Mesendoderm (in vitro differentiated cells): ENCODE results near the gene GAL3ST2.
"Not testable (repeated sequence)": the region's sequence is repeated elsewhere in the genome, so short reads cannot be mapped to it uniquely, and the experiment has no call there.

ENCODE experiments used
- DNase-seq: peaks from one replicate; pipeline ENCODE4 v3.0.0; 2013
- H2AK5ac ChIP-seq: 2 replicates; pipeline ENCODE4 v1.6.1; 2013; ENCODE audit warnings: low read length, inconsistent platforms
- H2BK120ac ChIP-seq: 2 replicates; pipeline ENCODE4 v1.6.1; 2013; ENCODE audit warnings: low read depth, mild to moderate bottlenecking, low read length, moderate library complexity, mixed read lengths
- H2BK15ac ChIP-seq: replicated peaks from 2 replicates; pipeline ENCODE4 v1.6.1; 2013; ENCODE audit warnings: low read depth, mild to moderate bottlenecking, moderate library complexity
- H2BK5ac ChIP-seq: 2 replicates; pipeline ENCODE4 v1.6.1; 2013; ENCODE audit warnings: low read length, inconsistent platforms
- H3K18ac ChIP-seq: 2 replicates; pipeline ENCODE4 v1.6.1; 2013; ENCODE audit warnings: mild to moderate bottlenecking, low read length, mixed read lengths
- H3K23ac ChIP-seq: one replicate; pipeline ENCODE4 v1.6.1; 2013; ENCODE audit warnings: low read length
- H3K27ac ChIP-seq: 2 replicates; pipeline ENCODE4 v1.5.1; 2013; ENCODE audit warnings: low read depth, mild to moderate bottlenecking, inconsistent platforms, low read length, moderate library complexity
- H3K27me3 ChIP-seq: 2 replicates; pipeline ENCODE4 v1.6.1; 2013; ENCODE audit warnings: low read length, control low read depth, mild to moderate bottlenecking, inconsistent platforms; ENCODE audit not compliant: insufficient read depth, poor library complexity
- H3K36me3 ChIP-seq: 2 replicates; pipeline ENCODE4 v1.6.1; 2013; ENCODE audit warnings: low read length, inconsistent platforms; ENCODE audit not compliant: control insufficient read depth, insufficient read depth
- H3K4ac ChIP-seq: one replicate; pipeline ENCODE4 v1.6.1; 2013; ENCODE audit warnings: low read depth, mild to moderate bottlenecking, low read length, moderate library complexity
- H3K4me1 ChIP-seq: 2 replicates; pipeline ENCODE4 v1.6.1; 2013; ENCODE audit warnings: low read depth, low read length, inconsistent platforms; ENCODE audit not compliant: control insufficient read depth
- H3K4me2 ChIP-seq: 2 replicates; pipeline ENCODE4 v1.6.1; 2013; ENCODE audit warnings: low read length
- H3K4me3 ChIP-seq: 2 replicates; pipeline ENCODE4 v1.5.1; 2013; ENCODE audit warnings: mild to moderate bottlenecking, low read length
- H3K56ac ChIP-seq: one replicate; pipeline ENCODE4 v1.6.1; 2013; ENCODE audit warnings: low read length
- H3K79me1 ChIP-seq: 2 replicates; pipeline ENCODE4 v1.6.1; 2013; ENCODE audit warnings: low read length, inconsistent platforms
- H3K79me2 ChIP-seq: 2 replicates; pipeline ENCODE4 v1.6.1; 2013; ENCODE audit warnings: mild to moderate bottlenecking, low read length; ENCODE audit not compliant: control insufficient read depth, insufficient read depth
- H3K9ac ChIP-seq: 2 replicates; pipeline ENCODE4 v1.6.1; 2013; ENCODE audit warnings: low read length, inconsistent platforms
- H4K5ac ChIP-seq: one replicate; pipeline ENCODE4 v1.6.1; 2013; ENCODE audit warnings: low read length
- H4K8ac ChIP-seq: one replicate; pipeline ENCODE4 v1.6.1; 2013; ENCODE audit warnings: low read depth, mild to moderate bottlenecking, control low read depth, low read length, moderate library complexity
- WGBS: extraction: QIAGEN DNeasy Blood & Tissue Kit; methylation state at CpG from one replicate; pipeline ENCODE4 v1.1.7; 2013; ENCODE audit warnings: low lambda C conversion rate, missing lambda C conversion rate; ENCODE audit not compliant: insufficient coverage; ENCODE audit errors: extremely low coverage; 5-methylcytosine and 5-hydroxymethylcytosine counted together

GAL3ST2 gene

GRCh38 chr2:241816431-241817121 lies 40.0 kb downstream of the GAL3ST2 start:
- H2BK5ac ChIP-seq: no peak overlapping the region
- H2BK120ac ChIP-seq: no peak overlapping the region
- no peak overlapping the region for H3K4ac ChIP-seq
- H2BK15ac ChIP-seq: no peak overlapping the region
- DNase-seq: no peak
- peak overlapping the region; percentile 10 for H3K56ac ChIP-seq
- no peak overlapping the region for H3K27ac ChIP-seq
- H3K4me1 ChIP-seq: no peaks in the 10 kb centered on the region
- no peak overlapping the region for H3K9ac ChIP-seq
- no peak overlapping the region for H4K5ac ChIP-seq
- no peak overlapping the region for H2AK5ac ChIP-seq
- H3K4me2 ChIP-seq: no peak overlapping the region
- H3K36me3 ChIP-seq: no peaks in the 10 kb centered on the region
- no peak overlapping the region for H3K23ac ChIP-seq
- H3K18ac ChIP-seq: no peak overlapping the region
- H3K79me1 ChIP-seq: no peaks in the 10 kb centered on the region
- H3K79me2 ChIP-seq: no peaks in the 10 kb centered on the region
- no CpG with 5 or more reads among the region's 33 CpGs for WGBS
- H3K27me3 ChIP-seq: no peaks in the 10 kb centered on the region
- H3K4me3 ChIP-seq: no peak overlapping the region
- H4K8ac ChIP-seq: no peak overlapping the region

DNA sequence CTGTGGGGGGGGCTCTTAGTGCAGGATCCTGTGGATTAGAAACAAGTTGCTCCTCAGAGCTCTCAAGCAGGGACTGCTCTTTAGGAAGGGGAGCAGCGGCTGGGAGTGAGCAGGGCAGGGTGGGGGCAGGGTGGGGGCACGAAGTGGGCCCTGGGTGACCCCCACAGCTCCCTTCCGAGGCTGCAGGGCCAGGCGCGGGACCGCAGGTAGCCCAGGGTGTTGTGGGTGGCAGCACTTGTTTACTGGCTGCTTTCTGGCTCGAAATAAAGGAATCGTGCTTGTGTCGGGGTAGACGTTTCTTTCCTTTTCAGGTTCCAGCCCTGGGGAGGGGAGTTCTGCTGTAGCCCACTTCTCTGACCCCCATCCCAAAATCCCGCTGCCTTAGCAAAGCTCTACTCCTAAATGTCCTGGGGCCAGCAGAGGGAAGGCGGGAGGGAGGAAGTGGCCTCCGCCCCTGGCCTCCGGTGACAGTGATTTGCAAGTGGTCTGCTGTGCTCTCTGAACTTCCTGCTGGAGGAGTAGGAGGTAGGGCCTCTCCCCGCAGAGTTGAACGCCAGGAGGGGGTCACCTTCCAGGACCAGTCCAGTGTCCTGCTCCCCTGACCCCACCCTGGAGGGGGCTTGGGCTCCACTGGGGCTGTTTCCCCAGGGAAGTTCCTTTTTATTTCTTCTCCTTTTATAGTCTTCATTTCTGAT lies 40.7 kb downstream of the GAL3ST2 start:
- Histone ChIP-seq H3K27me3 (no peaks in the 10 kb centered on the region), H3K23ac (no peak overlapping the region), H3K36me3 (no peaks in the 10 kb centered on the region), H3K79me2 (no peaks in the 10 kb centered on the region), H3K4me2 (no peak overlapping the region), H3K79me1 (no peaks in the 10 kb centered on the region), H2AK5ac (no peak overlapping the region), H4K8ac (no peak overlapping the region), H4K5ac (no peak overlapping the region), H2BK5ac (no peak overlapping the region), H3K4me3 (no peak overlapping the region), H3K56ac (peak overlapping the region; percentile 25), H2BK15ac (no peak overlapping the region), H3K18ac (no peak overlapping the region), H3K27ac (no peak overlapping the region), H3K4ac (no peak overlapping the region), H2BK120ac (no peak overlapping the region), H3K4me1 (no peaks in the 10 kb centered on the region), H3K9ac (no peak overlapping the region)
- no peak for DNase-seq
- no CpG with 5 or more reads among the region's 16 CpGs for WGBS

DNA sequence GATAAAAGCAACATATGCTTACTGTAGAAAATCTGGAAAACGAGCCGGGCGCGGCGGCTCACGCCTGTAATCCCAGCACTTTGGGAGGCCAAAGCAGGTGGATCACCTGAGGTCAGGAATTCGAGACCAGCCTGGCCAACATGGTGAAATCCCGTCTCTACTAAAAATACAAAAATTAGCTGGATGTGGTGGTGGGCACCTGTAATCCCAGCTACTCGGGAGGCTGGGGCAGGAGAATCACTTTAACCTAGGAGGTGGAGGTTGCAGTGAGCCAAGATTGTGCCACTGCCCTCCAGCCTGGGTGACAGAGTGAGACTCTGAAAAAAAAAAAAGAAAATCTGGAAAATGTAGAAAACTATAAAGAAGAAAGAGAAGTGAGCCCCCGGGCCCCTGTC lies 41.2 kb downstream of the GAL3ST2 start:
- H3K23ac ChIP-seq, H2BK5ac ChIP-seq, DNase-seq, H3K9ac ChIP-seq, H3K27ac ChIP-seq, H3K18ac ChIP-seq, H3K27me3 ChIP-seq, H4K5ac ChIP-seq, H3K36me3 ChIP-seq, H3K56ac ChIP-seq, H3K79me2 ChIP-seq, H4K8ac ChIP-seq, H3K4me3 ChIP-seq, H3K4me2 ChIP-seq, H2BK15ac ChIP-seq, H2BK120ac ChIP-seq, H2AK5ac ChIP-seq, H3K79me1 ChIP-seq, H3K4ac ChIP-seq, H3K4me1 ChIP-seq: not testable (repeated sequence)
- no CpG with 5 or more reads among the region's 10 CpGs for WGBS

- H4K5ac ChIP-seq: no peak overlapping the region
- H4K8ac ChIP-seq: no peak overlapping the region
- no peak overlapping the region for H3K4me3 ChIP-seq
- no peaks in the 10 kb centered on the region for H3K27me3 ChIP-seq
- H3K79me2 ChIP-seq: no peaks in the 10 kb centered on the region
- no peak overlapping the region for H3K56ac ChIP-seq
- H3K18ac ChIP-seq: no peak overlapping the region
- DNase-seq: no peak
- no peak overlapping the region for H2BK15ac ChIP-seq
- no peak overlapping the region for H3K4ac ChIP-seq
- H2BK120ac ChIP-seq: no peak overlapping the region
- H2BK5ac ChIP-seq: no peak overlapping the region
- no peaks in the 10 kb centered on the region for H3K79me1 ChIP-seq
- no peaks in the 10 kb centered on the region for H3K4me1 ChIP-seq
- no peak overlapping the region for H3K23ac ChIP-seq
- H3K4me2 ChIP-seq: no peak overlapping the region
- H2AK5ac ChIP-seq: no peak overlapping the region
- H3K36me3 ChIP-seq: no peaks in the 10 kb centered on the region
- H3K27ac ChIP-seq: no peak overlapping the region
- H3K9ac ChIP-seq: no peak overlapping the region
- no CpG with 5 or more reads among the region's 25 CpGs for WGBS
Measured at GRCh38 chr2:241818229-241818942, 41.8 kb downstream of the GAL3ST2 start.

- no peak overlapping the region for H2AK5ac ChIP-seq
- no peak overlapping the region for H3K56ac ChIP-seq
- no peak overlapping the region for H3K4ac ChIP-seq
- H3K36me3 ChIP-seq: no peaks in the 10 kb centered on the region
- no peaks in the 10 kb centered on the region for H3K27me3 ChIP-seq
- no peak overlapping the region for H2BK15ac ChIP-seq
- no peak overlapping the region for H3K23ac ChIP-seq
- no peaks in the 10 kb centered on the region for H3K79me2 ChIP-seq
- H3K4me1 ChIP-seq: no peaks in the 10 kb centered on the region
- no peak overlapping the region for H2BK5ac ChIP-seq
- H4K8ac ChIP-seq: no peak overlapping the region
- no peak overlapping the region for H2BK120ac ChIP-seq
- H3K27ac ChIP-seq: no peak overlapping the region
- DNase-seq: no peak
- no peak overlapping the region for H4K5ac ChIP-seq
- no peak overlapping the region for H3K4me2 ChIP-seq
- no peak overlapping the region for H3K18ac ChIP-seq
- no peaks in the 10 kb centered on the region for H3K79me1 ChIP-seq
- no peak overlapping the region for H3K9ac ChIP-seq
- no peak overlapping the region for H3K4me3 ChIP-seq
- no CpG with 5 or more reads among the region's 10 CpGs for WGBS
Measured at GRCh38 chr2:241818943-241819270, 42.3 kb downstream of the GAL3ST2 start.
